Left lung (tissue), 8 donors: Measurements from ENCODE around the gene OR5C1. TPM values are rescaled to one million over a fixed set of nuclear protein-coding genes. Genes with fewer than 3 reads are reported as not detected.

Experiments used
- polyA plus RNA-seq, 6 donors: library from polyadenylated mRNA; unstranded; fragments of 120-200 nt; gene quantifications; one replicate each; pipeline ENCODE4 v1.2.1, GENCODE V29; 2013; ENCODE audit not compliant: insufficient read length in 6 of 6
- total RNA-seq, 2 donors: library from RNA; stranded (reverse); fragmentation: NEBNext Ultra II Directional; extraction: Animal tissue kit (Norgen Biotek cat#: 25700); gene quantifications; one replicate each; pipeline ENCODE4 v1.2.1, GENCODE V29; 2021
- donor health status: DM: no; HTN: yes; CAD: no.
- donor health status: DM: no; HTN: no; CAD: no.

Gene OR5C1
- total and polyA plus RNA-seq, 8 donors: not detected

Other genes starting within 250 kb of the OR5C1 start
- gene OR1N2, start 235.8 kb upstream of the OR5C1 start, total RNA-seq: not detected
- gene OR1N2, start 235.8 kb upstream of the OR5C1 start, polyA plus RNA-seq: not detected
- not detected for gene OR1L8, start 205.5 kb upstream of the OR5C1 start, total RNA-seq
- gene OR1L8, start 205.5 kb upstream of the OR5C1 start, polyA plus RNA-seq: under 1 TPM; 0.10 to 0.52 (median 0.37) TPM
- not detected for gene OR1Q1, start 174.2 kb upstream of the OR5C1 start, total RNA-seq
- under 1 TPM in 1 of 6 donors, not detected in 5; 0.21 TPM for gene OR1Q1, start 174.2 kb upstream of the OR5C1 start, polyA plus RNA-seq
- gene OR1B1, start 131.3 kb upstream of the OR5C1 start, total RNA-seq: under 1 TPM in 1 of 2 donors, not detected in 1; 0.29 TPM
- gene OR1B1, start 131.3 kb upstream of the OR5C1 start, polyA plus RNA-seq: under 1 TPM in 1 of 6 donors, not detected in 5; 0.20 TPM
- not detected for gene OR1L1, start 127.2 kb upstream of the OR5C1 start, total RNA-seq
- not detected for gene OR1L1, start 127.2 kb upstream of the OR5C1 start, polyA plus RNA-seq
- gene OR1L3, start 113.8 kb upstream of the OR5C1 start, total RNA-seq: not detected
- gene OR1L3, start 113.8 kb upstream of the OR5C1 start, polyA plus RNA-seq: not detected
- not detected for gene OR1L4, start 64.9 kb upstream of the OR5C1 start, total RNA-seq
- gene OR1L4, start 64.9 kb upstream of the OR5C1 start, polyA plus RNA-seq: not detected
- gene OR1L6, start 46.6 kb upstream of the OR5C1 start, total RNA-seq: not detected
- gene OR1L6, start 46.6 kb upstream of the OR5C1 start, polyA plus RNA-seq: not detected
- gene OR1K1, start 11.2 kb downstream of the OR5C1 start, total RNA-seq: not detected
- not detected for gene OR1K1, start 11.2 kb downstream of the OR5C1 start, polyA plus RNA-seq
- 10 to 100 TPM; 18.4 to 18.8 TPM for gene PDCL, start 39.7 kb downstream of the OR5C1 start, total RNA-seq
- 10 to 100 TPM; 38.1 to 45.6 (median 40.6) TPM for gene PDCL, start 39.7 kb downstream of the OR5C1 start, polyA plus RNA-seq
- gene RC3H2, start 116.4 kb downstream of the OR5C1 start, total RNA-seq: 10 to 100 TPM; 46.1 to 48.3 TPM
- 10 to 100 TPM; 39.8 to 43.9 (median 41.7) TPM for gene RC3H2, start 116.4 kb downstream of the OR5C1 start, polyA plus RNA-seq
- gene ZBTB6, start 124.4 kb downstream of the OR5C1 start, total RNA-seq: 1 to 10 TPM; 6.9 to 8.6 TPM
- 10 to 100 TPM; 13.3 to 15.3 (median 14.4) TPM for gene ZBTB6, start 124.4 kb downstream of the OR5C1 start, polyA plus RNA-seq
- gene ZBTB26, start 142.6 kb downstream of the OR5C1 start, total RNA-seq: 1 to 10 TPM; 5.2 to 5.4 TPM
- 10 to 100 TPM; 19.0 to 22.2 (median 19.3) TPM for gene ZBTB26, start 142.6 kb downstream of the OR5C1 start, polyA plus RNA-seq
- 10 to 100 TPM; 52.6 to 55.4 TPM for gene RABGAP1, start 152.1 kb downstream of the OR5C1 start, total RNA-seq
- gene RABGAP1, start 152.1 kb downstream of the OR5C1 start, polyA plus RNA-seq: 10 to 100 TPM; 71.5 to 85.9 (median 77.1) TPM
- under 1 TPM; 0.37 to 0.41 TPM for gene GPR21, start 244.7 kb downstream of the OR5C1 start, total RNA-seq
- gene GPR21, start 244.7 kb downstream of the OR5C1 start, polyA plus RNA-seq: under 1 TPM in 3 of 6 donors, not detected in 3; 0.22 to 0.63 (median 0.43) TPM